ENCODE data around the gene ARHGDIA.

ARHGDIA gene

GRCh38 chr17:81863833-81864768, 7.0 kb downstream of the ARHGDIA start:
- DNase-seq (ENCODE audit: low spot score): no peak

DNA sequence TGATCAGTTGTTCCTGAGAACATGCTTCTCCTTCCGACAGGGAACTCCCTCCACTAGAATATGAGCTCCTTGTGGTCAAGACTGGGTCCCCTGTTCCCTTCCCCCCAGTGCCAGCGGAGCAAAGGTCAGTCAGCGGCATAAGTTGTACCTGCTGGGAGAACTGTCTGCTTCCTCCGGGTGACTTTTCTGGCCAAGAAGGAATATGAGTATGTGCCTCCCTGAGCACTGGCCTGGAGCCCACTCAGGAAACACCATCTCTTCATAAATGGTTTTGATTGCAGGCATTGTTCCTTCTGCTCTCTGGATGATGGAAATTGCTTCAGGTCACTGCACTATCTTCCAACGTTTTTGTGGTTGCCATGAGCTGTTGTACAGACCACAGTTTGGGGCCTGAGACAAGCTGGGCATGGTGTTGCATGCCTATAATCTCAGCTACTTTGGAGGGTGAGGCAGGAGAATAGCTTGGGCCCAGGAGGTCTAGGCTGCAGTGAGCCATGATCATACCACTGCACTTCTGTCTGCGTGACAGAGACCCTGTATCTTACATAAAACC, 7.9 kb downstream of the ARHGDIA start:
- DNase-seq (ENCODE audit: low spot score): no peak

GRCh38 chr17:81860756-81861568, 10.2 kb downstream of the ARHGDIA start:
- DNase-seq (ENCODE audit: low spot score): peak; percentile 100

DNA sequence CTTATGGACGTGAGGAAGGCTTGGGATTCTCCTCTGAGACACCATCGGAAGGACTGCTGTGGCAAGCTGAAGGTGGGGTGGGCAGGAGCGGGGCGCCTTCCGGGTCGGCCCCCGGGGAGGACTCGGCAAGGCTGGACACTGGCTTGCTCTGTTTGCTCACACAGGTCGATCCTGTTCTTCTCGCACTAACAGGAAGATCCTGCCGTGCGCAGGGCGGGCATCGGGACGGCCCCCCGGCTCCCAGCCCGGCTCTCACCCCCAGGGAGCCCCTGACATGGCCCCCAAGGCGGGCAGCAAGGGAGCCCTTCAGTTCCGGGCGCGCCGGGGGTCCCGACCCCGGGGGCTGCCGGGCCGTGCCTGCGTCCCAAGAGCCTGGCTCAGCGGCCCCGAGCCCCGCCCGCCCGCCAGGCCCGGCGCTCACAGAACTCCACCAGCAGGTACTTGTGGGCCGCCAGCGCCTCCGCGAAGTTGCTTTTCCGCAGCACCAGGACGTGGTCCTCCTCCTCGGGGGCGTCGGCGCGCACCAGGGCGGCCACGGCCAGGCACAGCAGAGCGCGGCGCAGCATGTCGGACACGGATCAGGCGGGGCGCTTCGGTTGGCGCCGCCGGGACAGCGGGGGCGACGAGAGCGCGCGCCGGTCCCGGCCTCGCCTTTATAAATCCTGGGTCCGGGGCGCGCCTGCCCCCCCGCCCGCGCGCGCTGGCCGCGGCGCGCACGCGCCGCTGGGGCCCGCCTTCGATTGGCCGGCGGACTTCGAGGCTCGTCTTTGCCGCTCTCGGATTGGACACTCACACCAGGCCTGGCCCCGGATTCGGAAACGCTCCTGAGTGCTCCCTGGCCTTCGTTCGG, 11.0 kb downstream of the ARHGDIA start, which contains the start of gene P4HB:
Gene P4HB (minus strand): TSS at position 630 of the 850 bp plus-strand sequence. CDS start 64 bp downstream, at position 566.
- no peak for DNase-seq (ENCODE audit: low spot score)

GRCh38 chr17:81858967-81859905, 11.9 kb downstream of the ARHGDIA start:
- no peak for DNase-seq (ENCODE audit: low spot score)

GRCh38 chr17:81858170-81858966, 12.8 kb downstream of the ARHGDIA start:
- DNase-seq (ENCODE audit: low spot score): no peak

DNA sequence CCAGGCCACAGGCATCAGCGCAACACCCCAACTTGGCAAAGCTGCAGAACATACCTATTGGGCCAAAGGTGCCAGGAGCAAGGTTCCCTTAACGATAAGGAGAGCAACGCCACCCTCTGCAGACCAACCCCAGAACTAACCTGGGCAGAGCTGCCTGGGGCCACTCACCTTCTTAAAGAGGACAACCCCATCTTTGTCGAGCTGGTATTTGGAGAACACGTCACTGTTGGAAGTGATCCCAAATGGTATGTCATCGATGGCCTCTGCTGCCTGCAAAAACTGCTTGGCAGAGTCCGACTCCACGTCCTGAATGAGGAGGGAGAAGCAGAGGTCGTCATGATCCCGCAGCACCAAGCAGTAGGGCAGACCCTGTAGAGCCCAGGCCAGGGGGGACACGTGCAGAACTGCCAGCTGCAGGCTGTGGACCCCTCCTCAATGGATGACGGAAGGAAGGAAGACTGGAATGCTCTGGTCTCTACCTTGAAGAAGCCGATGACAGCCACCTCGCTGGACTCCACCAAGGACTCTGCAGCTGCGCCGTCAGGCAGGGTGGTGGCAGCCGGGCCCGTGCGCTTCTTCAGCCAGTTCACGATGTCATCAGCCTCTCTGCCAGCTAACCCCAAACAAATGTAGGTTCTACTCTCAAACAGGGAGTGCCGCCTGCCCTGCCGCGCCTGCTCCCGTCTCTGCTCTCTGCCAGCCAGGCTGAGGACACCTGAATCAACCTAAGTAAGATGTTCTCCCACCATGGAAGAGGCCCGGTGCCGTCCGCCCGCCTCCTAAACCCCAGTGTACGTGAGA, 16.0 kb downstream of the ARHGDIA start:
- no peak for DNase-seq (ENCODE audit: low spot score)

DNA sequence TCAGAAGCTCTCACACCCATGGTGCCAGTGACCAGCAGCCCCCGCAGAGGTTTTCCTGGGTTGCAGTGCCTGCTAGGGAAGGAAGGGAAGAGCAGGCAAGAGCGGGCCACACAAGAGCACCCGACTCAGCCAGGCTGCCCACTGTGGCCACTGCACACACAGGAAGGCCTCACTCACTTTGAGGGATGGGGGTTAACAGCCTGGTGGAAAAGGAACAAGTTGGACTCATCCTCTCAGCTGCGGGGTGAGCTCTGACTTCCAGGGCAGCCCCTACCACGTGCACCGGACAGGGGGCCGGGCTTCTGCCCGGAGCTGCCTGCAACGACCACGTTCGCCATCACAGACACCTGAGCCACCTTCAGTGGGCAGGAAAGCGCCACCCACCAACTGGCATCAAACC, 18.9 kb downstream of the ARHGDIA start:
- no peak for DNase-seq (ENCODE audit: low spot score)

- DNase-seq (ENCODE audit: low spot score): no peak
Observed at GRCh38 chr17:81851423-81851822, 19.7 kb downstream of the ARHGDIA start.

DNA sequence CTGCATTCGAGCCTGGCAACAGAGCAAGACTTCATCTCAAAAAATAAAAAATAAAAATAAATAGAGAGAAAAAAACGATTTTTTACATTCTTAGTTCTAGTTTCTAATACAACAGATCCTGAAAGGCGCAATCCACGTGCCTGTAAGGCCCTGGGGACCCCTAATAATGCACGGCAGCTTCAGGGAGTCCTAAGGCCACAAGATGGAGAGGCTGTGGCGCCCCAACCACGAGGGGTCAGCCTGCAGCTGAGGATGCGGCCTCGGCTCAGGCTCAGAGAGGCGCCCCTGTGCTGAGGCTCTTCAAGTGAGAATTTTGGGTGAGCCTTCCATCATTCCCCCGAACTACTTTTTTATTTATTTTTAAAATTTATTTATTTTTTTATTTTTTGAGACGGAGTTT, 21.7 kb downstream of the ARHGDIA start:
- DNase-seq (ENCODE audit: low spot score): no peak

DNA sequence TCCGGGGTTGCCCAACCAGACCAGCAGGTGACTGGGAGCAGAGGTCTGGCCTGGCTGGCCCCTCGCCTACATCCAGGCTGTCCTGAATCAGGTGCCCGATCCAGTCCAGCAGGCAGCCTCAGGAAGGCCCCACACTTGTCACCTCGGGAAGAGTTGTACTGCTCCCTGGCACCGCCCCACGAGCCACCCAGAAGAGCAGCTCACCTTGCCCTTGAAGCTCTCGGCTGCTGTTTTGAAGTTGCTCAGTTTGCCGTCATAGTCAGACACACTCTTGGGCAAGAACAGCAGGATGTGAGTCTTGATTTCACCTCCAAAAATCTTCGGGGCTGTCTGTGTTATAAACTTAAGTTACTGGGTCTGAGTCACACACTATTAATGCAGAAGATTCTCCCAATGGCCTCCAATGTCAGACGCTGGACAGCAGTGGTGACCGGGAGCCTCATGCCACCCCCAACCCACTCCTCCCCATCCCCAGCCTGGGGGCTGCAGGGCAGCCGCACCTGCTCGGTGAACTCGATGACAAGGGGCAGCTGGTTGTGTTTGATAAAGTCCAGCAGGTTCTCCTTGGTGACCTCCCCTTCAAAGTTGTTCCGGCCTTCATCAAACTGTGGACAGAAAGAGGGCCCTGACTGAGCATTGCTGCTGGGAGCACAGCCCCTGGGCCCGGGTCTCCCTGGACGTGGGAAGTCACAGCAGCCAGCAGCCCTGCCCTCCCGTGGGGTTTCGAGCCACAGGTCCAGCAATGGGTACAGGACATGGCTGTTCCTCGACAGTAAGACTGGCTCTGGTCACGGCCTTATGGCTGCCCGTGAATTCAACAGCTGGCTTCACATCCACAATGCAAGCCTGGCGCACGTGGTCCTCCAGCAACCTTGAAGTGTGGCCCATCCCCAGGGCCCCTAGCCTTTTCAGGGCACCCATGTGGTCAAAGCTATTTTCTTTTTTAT, 24.1 kb downstream of the ARHGDIA start:
- no peak for DNase-seq (ENCODE audit: low spot score)

DNA sequence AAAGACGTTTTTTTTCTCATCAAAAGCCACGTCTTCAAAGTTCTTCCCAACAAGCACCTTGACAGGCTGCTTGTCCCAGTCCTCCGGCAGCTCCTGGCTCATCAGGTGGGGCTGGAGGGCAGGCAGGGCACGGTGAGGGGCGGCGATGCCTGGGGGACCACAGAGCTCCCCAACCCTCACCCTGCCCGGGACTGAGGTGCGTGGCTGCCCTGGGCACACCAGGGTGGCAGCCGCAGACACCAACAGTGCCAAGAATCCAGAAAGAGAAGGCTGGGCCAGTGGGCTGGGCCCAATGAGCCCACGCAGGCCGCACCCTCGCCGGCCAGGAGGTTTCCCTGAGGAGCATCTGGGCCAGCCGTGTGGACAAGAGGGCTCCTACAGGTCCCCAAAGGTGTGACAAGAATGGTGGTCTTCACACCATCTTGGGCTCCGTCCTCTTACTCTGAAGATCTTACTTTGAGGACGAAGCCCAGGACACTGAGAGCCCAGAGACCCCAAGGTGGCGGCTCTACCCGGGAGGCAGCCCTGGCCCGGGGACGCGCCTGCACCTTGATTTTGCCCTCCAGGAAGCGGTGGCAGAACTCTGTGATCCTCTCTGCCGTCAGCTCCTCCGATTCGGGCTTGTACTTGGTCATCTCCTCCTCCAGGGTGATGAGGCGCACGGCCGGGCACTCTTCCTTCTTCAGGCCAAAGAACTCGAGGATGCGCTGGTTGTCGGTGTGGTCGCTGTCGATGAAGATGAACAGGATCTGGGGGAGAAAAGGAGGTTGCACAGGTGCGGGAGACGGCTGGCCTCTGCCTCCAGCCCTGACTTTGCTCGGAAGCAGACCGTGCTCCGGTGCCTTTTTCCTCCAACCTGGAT, 25.0 kb downstream of the ARHGDIA start:
- no peak for DNase-seq (ENCODE audit: low spot score)

DNA sequence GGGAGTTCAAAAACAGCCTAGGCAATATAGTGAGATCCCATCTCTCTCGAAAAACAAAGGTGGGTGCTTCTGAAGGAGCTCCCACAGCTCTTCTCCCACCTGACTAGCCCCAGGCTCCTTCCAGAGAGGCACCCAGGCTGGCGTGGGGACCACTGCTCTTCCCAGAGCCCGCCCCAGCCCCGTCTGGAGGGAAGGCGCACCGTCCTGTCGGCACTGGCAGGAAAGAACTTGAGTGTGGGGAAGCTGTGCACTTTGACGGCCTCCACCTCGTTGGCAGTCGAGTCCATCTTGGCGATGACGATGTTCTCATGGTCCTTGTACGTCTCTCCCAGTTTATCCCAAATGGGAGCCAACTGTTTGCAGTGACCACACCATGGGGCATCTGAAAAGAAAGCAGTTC, 25.8 kb downstream of the ARHGDIA start:
- DNase-seq (ENCODE audit: low spot score): no peak

GRCh38 chr17:81844887-81845286, 26.2 kb downstream of the ARHGDIA start:
- DNase-seq (ENCODE audit: low spot score): no peak

DNA sequence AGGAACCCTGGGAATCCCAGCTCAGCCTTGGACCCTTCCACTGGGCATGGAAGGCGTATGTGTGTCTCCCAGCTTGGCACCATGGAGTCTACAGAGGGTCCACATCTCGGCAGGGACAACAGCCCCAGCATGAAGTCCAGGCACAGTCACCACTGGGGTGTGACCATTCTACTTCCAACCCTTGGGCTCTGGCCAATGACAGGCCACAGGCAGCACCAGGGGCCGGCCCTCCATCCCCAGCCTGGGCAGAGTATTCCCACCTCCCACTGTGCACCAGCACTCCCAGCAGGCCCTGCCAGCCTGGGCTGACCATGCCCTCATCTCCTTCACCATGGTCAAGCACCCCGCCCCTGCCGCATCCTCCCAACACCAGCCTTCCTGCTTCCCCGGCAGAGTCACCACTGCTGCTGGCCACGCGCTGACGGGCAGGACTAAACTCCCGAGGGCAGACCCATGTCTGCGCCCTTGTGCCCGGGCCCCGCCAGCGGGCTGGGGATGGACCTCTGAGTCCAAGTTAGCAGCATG, 26.7 kb downstream of the ARHGDIA start:
- no peak for DNase-seq (ENCODE audit: low spot score)

DNA sequence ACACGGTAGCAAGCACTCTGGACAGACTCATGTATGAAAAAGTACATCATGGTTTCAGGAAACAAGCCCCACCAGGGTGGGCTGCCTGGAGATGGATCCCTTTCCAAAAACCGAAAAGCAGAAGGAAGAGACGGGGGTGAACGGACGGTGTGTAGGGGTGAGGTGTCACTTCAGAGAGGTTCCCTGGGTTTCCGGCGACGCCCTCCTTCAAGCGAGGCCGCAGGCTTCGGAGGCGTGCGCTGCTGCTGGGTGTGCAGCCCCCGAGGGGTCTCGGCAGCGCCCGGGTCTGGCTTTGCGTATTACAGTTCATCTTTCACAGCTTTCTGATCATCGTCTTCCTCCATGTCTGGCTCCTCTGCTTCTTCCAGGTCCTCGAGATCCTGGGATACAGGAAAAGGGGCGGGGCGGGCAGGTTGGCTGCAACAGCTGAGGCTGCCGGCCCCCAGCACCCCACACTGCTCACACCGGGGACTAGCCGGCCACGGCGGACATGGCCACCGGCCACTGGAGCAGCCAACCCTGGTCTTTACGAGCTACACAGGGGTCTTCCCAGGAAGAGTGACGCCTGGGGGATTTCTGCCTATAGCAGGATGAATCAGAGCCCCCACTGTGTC, 27.3 kb downstream of the ARHGDIA start:
- no peak for DNase-seq (ENCODE audit: low spot score)
